ENCODE measurements around the gene DRAXIN.

The DRAXIN gene

DNA sequence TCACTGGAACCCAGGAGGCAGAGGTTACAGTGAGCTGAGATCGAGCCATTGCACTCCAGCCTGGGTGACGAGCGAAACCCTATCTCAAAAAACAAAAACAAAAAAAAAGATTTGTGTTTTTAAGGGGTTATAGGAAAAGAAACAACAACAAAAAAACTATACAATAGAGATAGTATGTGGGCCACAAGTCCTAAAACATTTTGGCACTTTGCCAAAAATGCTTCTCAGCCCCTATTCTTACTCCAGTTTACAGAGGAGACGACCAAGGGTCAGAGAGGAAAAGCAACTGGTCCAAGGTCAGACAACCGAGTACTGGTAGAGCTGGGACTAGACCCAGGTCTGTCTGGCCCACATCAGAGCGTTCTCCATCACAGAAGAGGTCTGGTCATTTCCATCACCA is 33.9 kb upstream of the DRAXIN start (continued):
- TF ChIP-seq, protein P1, sequence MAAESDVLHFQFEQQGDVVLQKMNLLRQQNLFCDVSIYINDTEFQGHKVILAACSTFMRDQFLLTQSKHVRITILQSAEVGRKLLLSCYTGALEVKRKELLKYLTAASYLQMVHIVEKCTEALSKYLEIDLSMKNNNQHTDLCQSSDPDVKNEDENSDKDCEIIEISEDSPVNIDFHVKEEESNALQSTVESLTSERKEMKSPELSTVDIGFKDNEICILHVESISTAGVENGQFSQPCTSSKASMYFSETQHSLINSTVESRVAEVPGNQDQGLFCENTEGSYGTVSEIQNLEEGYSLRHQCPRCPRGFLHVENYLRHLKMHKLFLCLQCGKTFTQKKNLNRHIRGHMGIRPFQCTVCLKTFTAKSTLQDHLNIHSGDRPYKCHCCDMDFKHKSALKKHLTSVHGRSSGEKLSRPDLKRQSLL (tag by site-specific recombination; IDR thresholded peaks at IDR 0.05) = no peak
- 0 out of 2 replicates have a peak, but pooled peaks have one; percentile 89 for TF ChIP-seq ZNF184 (tag by site-specific recombination; IDR thresholded peaks at IDR 0.05)
- peak; percentile 71; the same call in 1 of the 2 replicates for TF ChIP-seq ZNF37A (tag by site-specific recombination; IDR thresholded peaks at IDR 0.05)
- no peak for TF ChIP-seq GLI4 (tag by site-specific recombination; IDR thresholded peaks at IDR 0.05)

- ChIA-PET POLR2A (no interaction called here), CTCF (interaction anchor here (0.5 kb wide), 1 partner anchor 53 kb away, joined by 3 read pairs; no protein-coding TSS in a partner anchor)
- H3K4me3 ChIP-seq (ENCODE audit: low read depth, low read length) = no peak overlapping the region
- TF ChIP-seq ZBTB26 (tag by site-specific recombination; optimal IDR thresholded peaks at IDR 0.05) (no peak), ZNF747 (tag by site-specific recombination; IDR thresholded peaks at IDR 0.05) (no peak), GLI2 (tag by site-specific recombination; IDR thresholded peaks at IDR 0.05; ENCODE audit: borderline replicate concordance, low read depth) (no peak), ZNF654 (tag by site-specific recombination; IDR thresholded peaks at IDR 0.05; ENCODE audit: low read depth) (no peak), ZNF341 (tag by site-specific recombination; IDR thresholded peaks at IDR 0.05; ENCODE audit: low read depth) (no peak), ZNF623 (tag by site-specific recombination; IDR thresholded peaks at IDR 0.05) (no peak), ZNF785 (tag by site-specific recombination; IDR thresholded peaks at IDR 0.05) (no peak), ZNF214 (tag by site-specific recombination; IDR thresholded peaks at IDR 0.05; ENCODE audit: borderline replicate concordance) (no peak), BCL11A (tag by site-specific recombination; IDR thresholded peaks at IDR 0.05; ENCODE audit: low read depth) (no peak), ZNF548 (tag by site-specific recombination; IDR thresholded peaks at IDR 0.05) (no peak), ZNF174 (tag by site-specific recombination; IDR thresholded peaks at IDR 0.05) (no peak), ZFP37 (tag by site-specific recombination; IDR thresholded peaks at IDR 0.05) (no peak), ZNF404 (tag by site-specific recombination; IDR thresholded peaks at IDR 0.05) (no peak), ZFP41 (tag by site-specific recombination; IDR thresholded peaks at IDR 0.05; ENCODE audit: borderline replicate concordance) (no peak), ZNF146 (tag by site-specific recombination; IDR thresholded peaks at IDR 0.05) (no peak), ZNF19 (tag by site-specific recombination; IDR thresholded peaks at IDR 0.05; ENCODE audit: low read depth) (no peak)
- H3K4me1 ChIP-seq (ENCODE audit: control insufficient read depth, insufficient read depth, low read length) = no peaks in the 10 kb centered on the region
- no peaks in the 10 kb centered on the region for H3K9me3 ChIP-seq (ENCODE audit: control insufficient read depth, insufficient read depth, low read depth, low read length)
- peaks cover 8 to 74% of the 10 kb centered on the region in 2 experiments; a peak in 2 of 3 replicates for H3K36me3 ChIP-seq (ENCODE audit: control insufficient read depth in 2 of 2, insufficient read depth in 1 of 2, low read length in 2 of 2)
- H3K27ac ChIP-seq (ENCODE audit: extremely low read depth, low read depth, low read length) = no peak overlapping the region
Measured at GRCh38 chr1:11658542-11658941, 33.0 kb upstream of the DRAXIN start.

DNA sequence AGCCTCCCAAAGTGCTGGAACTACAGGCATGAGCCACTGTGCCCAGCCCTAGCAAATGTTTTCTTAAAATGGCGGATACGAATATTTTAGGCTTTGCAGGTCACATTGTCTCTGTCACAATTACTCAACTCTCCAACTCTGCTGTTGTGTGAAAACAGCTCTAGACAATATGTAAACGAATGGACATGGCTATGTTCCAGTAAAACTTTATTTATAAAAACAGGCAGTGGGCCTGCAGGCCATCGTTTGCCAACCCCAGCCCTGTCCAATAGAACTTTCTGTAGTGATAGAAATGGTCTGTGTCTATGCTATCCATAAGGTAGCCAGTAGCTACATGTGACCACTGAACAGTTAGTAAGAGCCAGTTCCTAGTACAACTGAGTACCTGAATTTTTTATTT is 31.8 kb upstream of the DRAXIN start:
- Histone ChIP-seq H3K4me3 (ENCODE audit: low read depth, low read length) (no peak overlapping the region), H3K27ac (ENCODE audit: extremely low read depth, low read depth, low read length) (no peak overlapping the region), H3K9me3 (ENCODE audit: control insufficient read depth, insufficient read depth, low read depth, low read length) (no peaks in the 10 kb centered on the region), H3K4me1 (ENCODE audit: control insufficient read depth, insufficient read depth, low read length) (no peaks in the 10 kb centered on the region), H3K36me3 (ENCODE audit: control insufficient read depth in 2 of 2, insufficient read depth in 1 of 2, low read length in 2 of 2) (peaks cover 8 to 74% of the 10 kb centered on the region in 2 experiments; a peak in 2 of 3 replicates)
- ChIA-PET CTCF (interaction anchor here (0.6 to 1.6 kb wide), 3 partner anchors 10 to 51 kb away, joined by 3 to 8 read pairs (median 3); no protein-coding TSS in a partner anchor), POLR2A (no interaction called here)
- TF ChIP-seq, protein P2, sequence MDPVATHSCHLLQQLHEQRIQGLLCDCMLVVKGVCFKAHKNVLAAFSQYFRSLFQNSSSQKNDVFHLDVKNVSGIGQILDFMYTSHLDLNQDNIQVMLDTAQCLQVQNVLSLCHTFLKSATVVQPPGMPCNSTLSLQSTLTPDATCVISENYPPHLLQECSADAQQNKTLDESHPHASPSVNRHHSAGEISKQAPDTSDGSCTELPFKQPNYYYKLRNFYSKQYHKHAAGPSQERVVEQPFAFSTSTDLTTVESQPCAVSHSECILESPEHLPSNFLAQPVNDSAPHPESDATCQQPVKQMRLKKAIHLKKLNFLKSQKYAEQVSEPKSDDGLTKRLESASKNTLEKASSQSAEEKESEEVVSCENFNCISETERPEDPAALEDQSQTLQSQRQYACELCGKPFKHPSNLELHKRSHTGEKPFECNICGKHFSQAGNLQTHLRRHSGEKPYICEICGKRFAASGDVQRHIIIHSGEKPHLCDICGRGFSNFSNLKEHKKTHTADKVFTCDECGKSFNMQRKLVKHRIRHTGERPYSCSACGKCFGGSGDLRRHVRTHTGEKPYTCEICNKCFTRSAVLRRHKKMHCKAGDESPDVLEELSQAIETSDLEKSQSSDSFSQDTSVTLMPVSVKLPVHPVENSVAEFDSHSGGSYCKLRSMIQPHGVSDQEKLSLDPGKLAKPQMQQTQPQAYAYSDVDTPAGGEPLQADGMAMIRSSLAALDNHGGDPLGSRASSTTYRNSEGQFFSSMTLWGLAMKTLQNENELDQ (tag by site-specific recombination; IDR thresholded peaks at IDR 0.05; ENCODE audit: low read depth) = peak; percentile 63; the same call in 1 of the 2 replicates
- no peak for TF ChIP-seq ZNF621 (tag by site-specific recombination; IDR thresholded peaks at IDR 0.05)
- TF ChIP-seq, protein P3, sequence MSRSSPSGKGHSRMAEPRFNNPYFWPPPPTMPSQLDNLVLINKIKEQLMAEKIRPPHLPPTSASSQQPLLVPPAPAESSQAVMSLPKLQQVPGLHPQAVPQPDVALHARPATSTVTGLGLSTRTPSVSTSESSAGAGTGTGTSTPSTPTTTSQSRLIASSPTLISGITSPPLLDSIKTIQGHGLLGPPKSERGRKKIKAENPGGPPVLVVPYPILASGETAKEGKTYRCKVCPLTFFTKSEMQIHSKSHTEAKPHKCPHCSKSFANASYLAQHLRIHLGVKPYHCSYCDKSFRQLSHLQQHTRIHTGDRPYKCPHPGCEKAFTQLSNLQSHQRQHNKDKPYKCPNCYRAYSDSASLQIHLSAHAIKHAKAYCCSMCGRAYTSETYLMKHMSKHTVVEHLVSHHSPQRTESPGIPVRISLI (tag by site-specific recombination; IDR thresholded peaks at IDR 0.05) = no peak
- no peak for TF ChIP-seq ZEB2 (tag by site-specific recombination; IDR thresholded peaks at IDR 0.05)
- TF ChIP-seq AEBP2 (tag by site-specific recombination; IDR thresholded peaks at IDR 0.05; ENCODE audit: borderline replicate concordance) = no peak
- no peak for TF ChIP-seq ZNF777 (tag by site-specific recombination; IDR thresholded peaks at IDR 0.05; ENCODE audit: borderline replicate concordance)
- TF ChIP-seq BCL11B (tag by site-specific recombination; IDR thresholded peaks at IDR 0.05; ENCODE audit: low read depth) = no peak

All from HEK293 (cell line).